SK-N-SH treated with all-trans-retinoic acid at 6 μM for 48 hours (cell line): ENCODE measurements around the gene HSPA1B.
"Not testable (repeated sequence)": the region's sequence is repeated elsewhere in the genome, so short reads cannot be mapped to it uniquely, and the experiment has no call there.

Source experiments
- ATAC-seq: fragments of 200-7000 bp; cut with Tn5 transposase; 3 replicates; pipeline ENCODE4 v1.9.1; 2020; ENCODE audit warnings: mild to moderate bottlenecking, moderate library complexity
- ARNTL ChIP-seq: fragments of 450-650 bp; formaldehyde crosslinking; IDR thresholded peaks from 2 replicates; pipeline ENCODE4 v1.5.0; 2020; ENCODE audit warnings: low read depth, mild to moderate bottlenecking, moderate library complexity, borderline replicate concordance
- BACH2 ChIP-seq: fragments of 250-450 bp; sonication (Bioruptor Pico); IDR thresholded peaks from 2 replicates; pipeline ENCODE4 v1.9.0; 2021; ENCODE audit warnings: mild to moderate bottlenecking, borderline replicate concordance
- CSDC2 ChIP-seq: fragments of 250-450 bp; sonication (Bioruptor Pico); IDR thresholded peaks from 2 replicates; pipeline ENCODE4 v1.5.0; 2020; ENCODE audit warnings: mild to moderate bottlenecking, moderate library complexity
- ESRRG ChIP-seq: fragments of 250-450 bp; sonication (Bioruptor Pico); IDR thresholded peaks from 2 replicates; pipeline ENCODE4 v1.6.1; 2021; ENCODE audit warnings: mild to moderate bottlenecking
- GLIS3 ChIP-seq: fragments of 250-450 bp; sonication (Bioruptor Pico); IDR thresholded peaks from 2 replicates; pipeline ENCODE4 v1.5.0; 2020; ENCODE audit warnings: mild to moderate bottlenecking, moderate library complexity
- OSR1 ChIP-seq: fragments of 250-450 bp; sonication (Bioruptor Pico); IDR thresholded peaks from 2 replicates; pipeline ENCODE4 v1.8.0; 2022; ENCODE audit warnings: moderate library complexity, mild to moderate bottlenecking, inconsistent platforms
- PPARA ChIP-seq: fragments of 250-450 bp; sonication (Bioruptor Pico); IDR thresholded peaks from 2 replicates; pipeline ENCODE4 v1.5.0; 2020; ENCODE audit warnings: mild to moderate bottlenecking, borderline replicate concordance
- RARB ChIP-seq: fragments of 250-450 bp; sonication (Bioruptor Pico); IDR thresholded peaks from 2 replicates; pipeline ENCODE4 v1.8.0; 2021; ENCODE audit warnings: mild to moderate bottlenecking, moderate library complexity
- SNAI2 ChIP-seq: fragments of 250-450 bp; sonication (Bioruptor Pico); IDR thresholded peaks from 2 replicates; pipeline ENCODE4 v1.5.0; 2020; ENCODE audit warnings: mild to moderate bottlenecking, moderate library complexity
- TOX ChIP-seq: fragments of 250-450 bp; sonication (Bioruptor Pico); IDR thresholded peaks from 2 replicates; pipeline ENCODE4 v1.8.0; 2021; ENCODE audit warnings: mild to moderate bottlenecking, moderate library complexity, borderline replicate concordance
- ZC3H10 ChIP-seq: fragments of 250-450 bp; sonication (Bioruptor Pico); IDR thresholded peaks from 2 replicates; pipeline ENCODE4 v1.5.1; 2021; ENCODE audit warnings: mild to moderate bottlenecking, moderate library complexity
- ZFP3 ChIP-seq: fragments of 250-450 bp; sonication (Bioruptor Pico); IDR thresholded peaks from 2 replicates; pipeline ENCODE4 v1.5.0; 2020; ENCODE audit warnings: mild to moderate bottlenecking, moderate library complexity
- ZFP30 ChIP-seq: fragments of 450-650 bp; formaldehyde crosslinking; IDR thresholded peaks from 2 replicates; pipeline ENCODE4 v1.5.0; 2022; ENCODE audit warnings: mild to moderate bottlenecking, moderate library complexity
- ZNF565 ChIP-seq: fragments of 450-650 bp; formaldehyde crosslinking; conservative IDR thresholded peaks from 2 replicates; pipeline ENCODE4 v1.5.0; 2020; ENCODE audit warnings: low read depth, mild to moderate bottlenecking, moderate library complexity
- ZNF8 ChIP-seq: fragments of 450-650 bp; formaldehyde crosslinking; IDR thresholded peaks from 2 replicates; pipeline ENCODE4 v1.5.0; 2020; ENCODE audit warnings: mild to moderate bottlenecking, moderate library complexity
- TF ChIP-seq, protein P1 (sequence below): fragments of 250-450 bp; sonication (Bioruptor Pico); IDR thresholded peaks from 2 replicates; pipeline ENCODE4 v1.5.1; 2020; ENCODE audit warnings: low read depth, mild to moderate bottlenecking, moderate library complexity
- TF ChIP-seq, protein P2 (sequence below): fragments of 250-450 bp; sonication (Bioruptor Pico); IDR thresholded peaks from 2 replicates; pipeline ENCODE4 v1.8.0; 2021; ENCODE audit warnings: low read depth, mild to moderate bottlenecking, moderate library complexity, borderline replicate concordance
- TF ChIP-seq, protein P3 (sequence below): fragments of 250-450 bp; sonication (Bioruptor Pico); IDR thresholded peaks from 2 replicates; pipeline ENCODE4 v1.5.1; 2021; ENCODE audit warnings: mild to moderate bottlenecking, moderate library complexity
- TF ChIP-seq, protein P4 (sequence below): fragments of 250-450 bp; sonication (Bioruptor Pico); IDR thresholded peaks from 2 replicates; pipeline ENCODE4 v1.5.0; 2020; ENCODE audit warnings: mild to moderate bottlenecking, moderate library complexity

Gene HSPA1B

DNA sequence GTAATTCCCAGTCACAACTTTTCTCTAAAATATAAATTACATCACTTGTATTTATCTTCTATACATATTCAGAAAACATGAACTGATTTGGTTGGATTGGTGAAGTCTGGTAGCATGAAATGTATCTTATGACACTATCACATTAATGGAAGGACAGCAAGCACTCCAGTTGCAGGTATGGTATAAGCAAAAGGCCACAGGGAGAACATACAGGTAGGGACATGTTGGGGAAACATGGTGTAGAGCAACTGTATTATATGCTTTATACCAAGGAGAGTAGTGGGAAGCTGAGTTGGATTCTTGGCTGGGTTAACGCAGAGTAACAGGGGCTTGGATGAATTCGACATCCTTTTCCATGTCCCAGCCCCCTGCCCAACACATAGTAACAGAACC is 30.5 kb upstream of the HSPA1B start (continued):
- no peak for TF ChIP-seq ZNF565 (CRISPR knock-in tag)
- TF ChIP-seq, protein P1, sequence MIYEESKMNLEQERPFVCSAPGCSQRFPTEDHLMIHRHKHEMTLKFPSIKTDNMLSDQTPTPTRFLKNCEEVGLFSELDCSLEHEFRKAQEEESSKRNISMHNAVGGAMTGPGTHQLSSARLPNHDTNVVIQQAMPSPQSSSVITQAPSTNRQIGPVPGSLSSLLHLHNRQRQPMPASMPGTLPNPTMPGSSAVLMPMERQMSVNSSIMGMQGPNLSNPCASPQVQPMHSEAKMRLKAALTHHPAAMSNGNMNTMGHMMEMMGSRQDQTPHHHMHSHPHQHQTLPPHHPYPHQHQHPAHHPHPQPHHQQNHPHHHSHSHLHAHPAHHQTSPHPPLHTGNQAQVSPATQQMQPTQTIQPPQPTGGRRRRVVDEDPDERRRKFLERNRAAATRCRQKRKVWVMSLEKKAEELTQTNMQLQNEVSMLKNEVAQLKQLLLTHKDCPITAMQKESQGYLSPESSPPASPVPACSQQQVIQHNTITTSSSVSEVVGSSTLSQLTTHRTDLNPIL (CRISPR knock-in tag): no peak

DNA sequence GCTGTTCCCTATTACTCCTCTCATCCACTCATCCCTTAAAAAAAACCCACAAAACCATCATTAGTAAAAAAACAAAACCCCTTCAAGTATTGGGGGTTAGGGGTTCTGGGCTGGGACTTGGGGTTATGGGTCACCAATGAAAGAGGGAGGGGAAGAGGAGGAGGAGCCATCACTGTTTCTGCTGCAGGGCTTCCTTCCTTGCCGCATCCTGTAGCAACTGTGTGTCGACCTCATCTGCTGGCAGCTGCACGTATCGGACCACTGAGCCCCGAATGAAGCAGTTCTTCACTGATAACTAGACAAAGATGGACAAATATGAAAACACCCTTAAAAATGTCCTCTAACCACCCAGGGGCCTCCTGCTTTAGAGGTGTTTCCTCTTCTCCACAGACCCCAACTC is 29.9 kb upstream of the HSPA1B start:
- ATAC-seq: no peak
- TF ChIP-seq SNAI2 (CRISPR knock-in tag) (no peak), ZNF565 (CRISPR knock-in tag) (no peak), BACH2 (no peak), RARB (CRISPR knock-in tag) (no peak), PPARA (CRISPR knock-in tag) (no peak), ZC3H10 (CRISPR knock-in tag) (no peak), ARNTL (CRISPR knock-in tag) (no peak), ZNF8 (CRISPR knock-in tag) (no peak), ESRRG (CRISPR knock-in tag) (no peak)
- TF ChIP-seq, protein P1 (CRISPR knock-in tag): no peak

DNA sequence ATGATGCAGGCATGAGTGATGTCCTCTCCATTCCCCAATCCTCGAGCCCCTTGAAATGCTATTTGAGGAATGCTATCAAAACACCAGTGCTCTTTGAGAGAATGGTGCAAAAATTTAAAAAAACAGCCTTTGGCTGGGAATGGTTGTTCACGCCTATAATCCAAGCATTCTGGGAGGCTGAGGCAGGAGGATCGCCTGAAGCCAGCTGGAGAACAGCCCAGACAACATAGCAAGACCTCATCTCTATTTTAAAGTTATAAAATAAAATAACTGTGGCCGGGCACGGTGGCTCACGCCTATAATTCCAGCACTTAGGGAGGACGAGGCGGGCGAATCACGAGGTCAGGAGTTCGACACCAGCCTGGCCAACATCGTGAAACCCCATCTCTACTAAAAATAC is 27.8 kb upstream of the HSPA1B start:
- TF ChIP-seq BACH2 (no peak), GLIS3 (no peak), ZC3H10 (CRISPR knock-in tag) (no peak), TOX (CRISPR knock-in tag) (no peak), ZNF565 (CRISPR knock-in tag) (no peak), ESRRG (CRISPR knock-in tag) (no peak), ZFP30 (CRISPR knock-in tag) (no peak), OSR1 (no peak), ZFP3 (CRISPR knock-in tag) (no peak), CSDC2 (no peak), PPARA (CRISPR knock-in tag) (no peak)
- TF ChIP-seq, protein P2, sequence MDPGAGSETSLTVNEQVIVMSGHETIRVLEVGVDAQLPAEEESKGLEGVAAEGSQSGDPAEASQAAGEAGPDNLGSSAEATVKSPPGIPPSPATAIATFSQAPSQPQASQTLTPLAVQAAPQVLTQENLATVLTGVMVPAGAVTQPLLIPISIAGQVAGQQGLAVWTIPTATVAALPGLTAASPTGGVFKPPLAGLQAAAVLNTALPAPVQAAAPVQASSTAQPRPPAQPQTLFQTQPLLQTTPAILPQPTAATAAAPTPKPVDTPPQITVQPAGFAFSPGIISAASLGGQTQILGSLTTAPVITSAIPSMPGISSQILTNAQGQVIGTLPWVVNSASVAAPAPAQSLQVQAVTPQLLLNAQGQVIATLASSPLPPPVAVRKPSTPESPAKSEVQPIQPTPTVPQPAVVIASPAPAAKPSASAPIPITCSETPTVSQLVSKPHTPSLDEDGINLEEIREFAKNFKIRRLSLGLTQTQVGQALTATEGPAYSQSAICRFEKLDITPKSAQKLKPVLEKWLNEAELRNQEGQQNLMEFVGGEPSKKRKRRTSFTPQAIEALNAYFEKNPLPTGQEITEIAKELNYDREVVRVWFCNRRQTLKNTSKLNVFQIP: no peak
- TF ChIP-seq, protein P3, sequence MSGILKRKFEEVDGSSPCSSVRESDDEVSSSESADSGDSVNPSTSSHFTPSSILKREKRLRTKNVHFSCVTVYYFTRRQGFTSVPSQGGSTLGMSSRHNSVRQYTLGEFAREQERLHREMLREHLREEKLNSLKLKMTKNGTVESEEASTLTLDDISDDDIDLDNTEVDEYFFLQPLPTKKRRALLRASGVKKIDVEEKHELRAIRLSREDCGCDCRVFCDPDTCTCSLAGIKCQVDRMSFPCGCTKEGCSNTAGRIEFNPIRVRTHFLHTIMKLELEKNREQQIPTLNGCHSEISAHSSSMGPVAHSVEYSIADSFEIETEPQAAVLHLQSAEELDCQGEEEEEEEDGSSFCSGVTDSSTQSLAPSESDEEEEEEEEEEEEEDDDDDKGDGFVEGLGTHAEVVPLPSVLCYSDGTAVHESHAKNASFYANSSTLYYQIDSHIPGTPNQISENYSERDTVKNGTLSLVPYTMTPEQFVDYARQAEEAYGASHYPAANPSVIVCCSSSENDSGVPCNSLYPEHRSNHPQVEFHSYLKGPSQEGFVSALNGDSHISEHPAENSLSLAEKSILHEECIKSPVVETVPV: no peak
- TF ChIP-seq, protein P1 (CRISPR knock-in tag): no peak
- TF ChIP-seq, protein P4, sequence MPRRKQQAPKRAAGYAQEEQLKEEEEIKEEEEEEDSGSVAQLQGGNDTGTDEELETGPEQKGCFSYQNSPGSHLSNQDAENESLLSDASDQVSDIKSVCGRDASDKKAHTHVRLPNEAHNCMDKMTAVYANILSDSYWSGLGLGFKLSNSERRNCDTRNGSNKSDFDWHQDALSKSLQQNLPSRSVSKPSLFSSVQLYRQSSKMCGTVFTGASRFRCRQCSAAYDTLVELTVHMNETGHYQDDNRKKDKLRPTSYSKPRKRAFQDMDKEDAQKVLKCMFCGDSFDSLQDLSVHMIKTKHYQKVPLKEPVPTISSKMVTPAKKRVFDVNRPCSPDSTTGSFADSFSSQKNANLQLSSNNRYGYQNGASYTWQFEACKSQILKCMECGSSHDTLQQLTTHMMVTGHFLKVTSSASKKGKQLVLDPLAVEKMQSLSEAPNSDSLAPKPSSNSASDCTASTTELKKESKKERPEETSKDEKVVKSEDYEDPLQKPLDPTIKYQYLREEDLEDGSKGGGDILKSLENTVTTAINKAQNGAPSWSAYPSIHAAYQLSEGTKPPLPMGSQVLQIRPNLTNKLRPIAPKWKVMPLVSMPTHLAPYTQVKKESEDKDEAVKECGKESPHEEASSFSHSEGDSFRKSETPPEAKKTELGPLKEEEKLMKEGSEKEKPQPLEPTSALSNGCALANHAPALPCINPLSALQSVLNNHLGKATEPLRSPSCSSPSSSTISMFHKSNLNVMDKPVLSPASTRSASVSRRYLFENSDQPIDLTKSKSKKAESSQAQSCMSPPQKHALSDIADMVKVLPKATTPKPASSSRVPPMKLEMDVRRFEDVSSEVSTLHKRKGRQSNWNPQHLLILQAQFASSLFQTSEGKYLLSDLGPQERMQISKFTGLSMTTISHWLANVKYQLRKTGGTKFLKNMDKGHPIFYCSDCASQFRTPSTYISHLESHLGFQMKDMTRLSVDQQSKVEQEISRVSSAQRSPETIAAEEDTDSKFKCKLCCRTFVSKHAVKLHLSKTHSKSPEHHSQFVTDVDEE (CRISPR knock-in tag): no peak
- ATAC-seq: no peak

DNA sequence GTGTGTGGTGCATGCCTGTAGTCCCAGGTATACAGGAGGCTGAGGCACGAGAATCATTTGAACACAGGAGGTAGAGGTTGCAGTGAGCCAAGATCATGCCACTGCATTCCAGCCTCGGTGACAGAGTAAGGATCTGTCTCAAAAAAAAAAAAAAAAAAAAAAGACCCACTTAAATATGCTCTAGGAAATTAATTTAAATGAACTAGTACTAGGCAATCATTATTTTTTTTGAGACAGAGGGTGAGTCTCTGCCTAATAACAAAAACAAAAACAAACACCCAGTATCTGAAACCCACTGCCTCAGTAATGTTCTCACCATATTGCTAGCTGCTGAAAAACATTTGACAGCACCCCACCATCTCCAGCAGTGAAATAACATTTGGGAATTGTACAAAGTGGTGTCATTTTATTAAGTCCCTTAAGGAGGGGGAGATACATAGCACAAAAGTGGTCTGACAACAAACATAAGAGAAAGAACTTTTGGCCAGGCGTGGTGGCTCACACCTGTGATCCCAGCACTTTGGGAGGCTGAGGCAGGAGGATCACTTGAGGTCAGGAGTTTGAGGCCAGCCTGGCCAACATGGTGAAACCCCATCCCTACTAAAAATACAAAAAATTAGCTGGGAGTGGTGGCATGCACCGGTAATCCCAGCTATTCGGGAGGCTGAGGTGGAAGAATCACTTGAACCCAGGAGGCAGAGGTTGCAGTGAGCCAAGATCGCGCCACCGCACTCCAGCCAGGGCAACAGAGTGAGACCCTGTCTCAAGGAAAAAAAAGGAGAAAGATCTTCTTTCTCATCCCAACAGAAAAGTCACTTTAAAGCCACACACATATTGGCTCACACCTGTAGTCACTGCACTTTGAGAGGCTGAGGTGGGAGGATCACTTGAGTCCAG is 26.3 kb upstream of the HSPA1B start:
- not testable (repeated sequence) for ATAC-seq
